DMS79 treated with DMSO at 0.1 percent for 48 hours (cell line): ENCODE results near the gene JOSD1.

Source experiments
- DNase-seq: peaks from one replicate; lab custom pipeline; 2025; lab: John Stamatoyannopoulos, UW

JOSD1 gene

GRCh38 chr22:38712486-38713207 lies 11.9 kb upstream of the JOSD1 start:
- no peak for DNase-seq

GRCh38 chr22:38710866-38711265 lies 10.1 kb upstream of the JOSD1 start:
- no peak for DNase-seq

GRCh38 chr22:38710351-38710750 lies 9.6 kb upstream of the JOSD1 start:
- no peak for DNase-seq

- no peak for DNase-seq
Observed at GRCh38 chr22:38709306-38709705, 8.6 kb upstream of the JOSD1 start.

- DNase-seq: no peak
Observed at GRCh38 chr22:38707984-38708383, 7.2 kb upstream of the JOSD1 start.

GRCh38 chr22:38707346-38707745 lies 6.6 kb upstream of the JOSD1 start:
- no peak for DNase-seq

- no peak for DNase-seq
Observed at GRCh38 chr22:38706901-38707195, 6.1 kb upstream of the JOSD1 start.

GRCh38 chr22:38706101-38706900 lies 5.6 kb upstream of the JOSD1 start:
- no peak for DNase-seq

GRCh38 chr22:38705235-38706100 lies 4.7 kb upstream of the JOSD1 start, which contains the start of gene GTPBP1:
TSS of gene GTPBP1 (plus strand) at chr22:38705944. CDS start at chr22:38705956, 12 bp downstream.
- DNase-seq: peak; percentile 96

GRCh38 chr22:38704654-38705234 lies 4.0 kb upstream of the JOSD1 start:
- DNase-seq: no peak

GRCh38 chr22:38700270-38700788 lies 414 bp downstream of the JOSD1 start:
- no peak for DNase-seq

- no peak for DNase-seq
Observed at GRCh38 chr22:38699784-38700183, 959 bp downstream of the JOSD1 start.

GRCh38 chr22:38699143-38699542 lies 1.6 kb downstream of the JOSD1 start:
- DNase-seq: no peak

GRCh38 chr22:38698407-38699094 lies 2.2 kb downstream of the JOSD1 start:
- no peak for DNase-seq

- DNase-seq: no peak
Observed at GRCh38 chr22:38697425-38698089, 3.2 kb downstream of the JOSD1 start.

GRCh38 chr22:38696606-38697424 lies 3.9 kb downstream of the JOSD1 start:
- no peak for DNase-seq

GRCh38 chr22:38694940-38695339 lies 5.8 kb downstream of the JOSD1 start:
- no peak for DNase-seq

- no peak for DNase-seq
Observed at GRCh38 chr22:38694049-38694448, 6.7 kb downstream of the JOSD1 start.

GRCh38 chr22:38689651-38690050 lies 11.1 kb downstream of the JOSD1 start:
- DNase-seq: no peak

- no peak for DNase-seq
Observed at GRCh38 chr22:38685761-38686160, 15.0 kb downstream of the JOSD1 start.
